ENCODE results near the gene ZMIZ1. TPM values are rescaled to one million over a fixed set of nuclear protein-coding genes. Genes with fewer than 3 reads are reported as not detected.

The ZMIZ1 gene
- total and polyA plus RNA-seq, 4 donors, result 43.0 to 178 (median 107) TPM

DNA sequence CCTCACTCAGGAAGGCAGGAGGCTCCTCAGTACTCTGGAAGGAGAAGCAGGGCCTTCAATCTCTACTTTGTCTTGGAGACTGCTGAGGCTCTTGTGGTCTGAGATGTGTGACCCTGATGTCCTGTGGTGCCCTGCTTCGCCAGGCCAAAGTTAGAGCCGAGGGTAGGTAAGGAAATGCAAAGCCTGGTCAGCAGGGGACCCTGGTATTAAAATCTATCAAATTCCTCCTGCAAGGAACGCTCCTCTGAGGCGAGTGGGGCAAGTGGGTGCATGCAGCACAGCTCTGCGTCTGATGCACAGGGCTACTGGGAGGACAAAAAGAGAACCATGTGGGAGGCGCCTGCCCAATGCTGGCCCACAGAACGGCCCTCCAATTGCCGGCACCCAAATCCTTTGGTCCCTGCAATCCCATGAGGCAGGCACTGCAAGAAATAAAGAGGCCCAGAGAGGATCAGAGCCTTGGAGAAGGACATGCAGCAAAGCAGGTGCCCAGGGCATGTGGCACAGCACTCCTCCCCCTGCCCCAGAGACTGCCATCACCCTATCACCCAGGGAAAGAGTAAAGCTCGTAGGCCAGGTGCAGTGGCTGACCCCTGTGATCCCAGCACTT is 23.1 kb upstream of the ZMIZ1 start:
- Histone ChIP-seq H3K27me3 (ENCODE audit: control insufficient read depth, insufficient read depth, low read length) (no peaks in the 10 kb centered on the region), H3K27ac (ENCODE audit: low read depth, low read length) (no peak overlapping the region), H3K4me3 (ENCODE audit: low read depth, low read length) (no peak overlapping the region), H3K4me1 (ENCODE audit: control insufficient read depth, insufficient read depth, low read length) (peaks cover 24% of the 10 kb centered on the region), H3K9me3 (ENCODE audit: control insufficient read depth, insufficient read depth, low read length) (peaks cover 3% of the 10 kb centered on the region), H3K36me3 (ENCODE audit: control insufficient read depth, insufficient read depth, low read length) (peaks cover 2% of the 10 kb centered on the region)
- 83% methylated on average over 7 of the region's 9 CpGs for WGBS (ENCODE audit: insufficient coverage)
- no peak for DNase-seq (ENCODE audit: low read depth in 4 of 6, low spot score in 6 of 6)

GRCh38 chr10:79046326-79046725 is 22.4 kb upstream of the ZMIZ1 start:
- WGBS (ENCODE audit: insufficient coverage), result 89% methylated on average over 2 of the region's 9 CpGs
- peaks cover 24% of the 10 kb centered on the region for H3K4me1 ChIP-seq (ENCODE audit: control insufficient read depth, insufficient read depth, low read length)
- DNase-seq (ENCODE audit: low read depth in 4 of 6, low spot score in 6 of 6), result no peak
- peaks cover 2% of the 10 kb centered on the region for H3K36me3 ChIP-seq (ENCODE audit: control insufficient read depth, insufficient read depth, low read length)
- H3K4me3 ChIP-seq (ENCODE audit: low read depth, low read length), result no peak overlapping the region
- no peaks in the 10 kb centered on the region for H3K27me3 ChIP-seq (ENCODE audit: control insufficient read depth, insufficient read depth, low read length)
- no peak overlapping the region for H3K27ac ChIP-seq (ENCODE audit: low read depth, low read length)
- H3K9me3 ChIP-seq (ENCODE audit: control insufficient read depth, insufficient read depth, low read length), result peaks cover 3% of the 10 kb centered on the region

DNA sequence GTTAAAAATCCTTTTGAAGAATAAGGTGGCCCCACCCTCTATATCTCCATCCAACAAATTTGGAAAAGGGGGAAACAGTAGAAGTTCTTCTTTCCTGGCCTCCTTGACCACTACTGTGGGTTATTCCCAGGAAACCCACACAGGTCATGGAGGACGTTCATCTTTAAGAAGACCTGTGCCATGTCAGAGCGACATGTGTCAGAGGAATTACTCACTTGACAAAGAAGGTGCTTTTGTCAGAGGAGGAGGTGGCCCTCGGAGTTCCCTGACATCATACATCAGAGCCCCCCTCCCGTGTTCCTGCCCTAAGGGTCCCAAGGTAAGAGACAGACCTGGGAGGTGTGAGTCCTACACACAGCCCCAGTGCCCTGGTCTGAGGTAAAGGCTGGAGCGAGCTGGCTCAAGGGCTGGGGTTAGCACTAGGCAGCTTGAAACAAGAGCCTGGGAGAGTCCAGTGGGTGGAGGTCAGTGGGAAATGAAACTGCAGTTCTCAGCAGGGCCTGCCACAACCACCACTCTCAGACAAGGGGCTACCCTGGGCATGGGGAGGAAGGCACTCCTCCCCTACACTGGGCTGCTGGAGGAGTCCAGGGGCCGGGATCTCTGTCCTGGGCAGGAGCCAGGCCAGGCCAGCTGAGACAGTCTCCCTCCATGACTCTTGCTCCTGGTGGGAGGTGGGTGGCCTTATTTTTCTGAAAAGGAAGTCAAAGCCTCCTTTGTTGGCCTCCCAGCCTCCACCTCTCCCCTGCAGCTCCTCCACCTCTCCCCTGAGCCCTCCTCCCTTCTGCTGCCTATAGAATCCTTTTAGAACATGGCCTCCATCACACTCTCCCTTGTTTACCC is 21.8 kb upstream of the ZMIZ1 start:
- no peak for DNase-seq (ENCODE audit: low read depth in 4 of 6, low spot score in 6 of 6)
- H3K4me1 ChIP-seq (ENCODE audit: control insufficient read depth, insufficient read depth, low read length), result peaks cover 29% of the 10 kb centered on the region
- 93% methylated on average over 3 of the region's 6 CpGs for WGBS (ENCODE audit: insufficient coverage)
- H3K4me3 ChIP-seq (ENCODE audit: low read depth, low read length), result no peak overlapping the region
- H3K27ac ChIP-seq (ENCODE audit: low read depth, low read length), result no peak overlapping the region
- H3K9me3 ChIP-seq (ENCODE audit: control insufficient read depth, insufficient read depth, low read length), result peaks cover 3% of the 10 kb centered on the region
- peaks cover 2% of the 10 kb centered on the region for H3K36me3 ChIP-seq (ENCODE audit: control insufficient read depth, insufficient read depth, low read length)
- H3K27me3 ChIP-seq (ENCODE audit: control insufficient read depth, insufficient read depth, low read length), result no peaks in the 10 kb centered on the region

GRCh38 chr10:79047584-79047874 is 21.2 kb upstream of the ZMIZ1 start:
- Histone ChIP-seq H3K27me3 (ENCODE audit: control insufficient read depth, insufficient read depth, low read length) (no peaks in the 10 kb centered on the region), H3K4me1 (ENCODE audit: control insufficient read depth, insufficient read depth, low read length) (peaks cover 35% of the 10 kb centered on the region), H3K4me3 (ENCODE audit: low read depth, low read length) (no peak overlapping the region), H3K27ac (ENCODE audit: low read depth, low read length) (no peak overlapping the region), H3K9me3 (ENCODE audit: control insufficient read depth, insufficient read depth, low read length) (peaks cover 3% of the 10 kb centered on the region), H3K36me3 (ENCODE audit: control insufficient read depth, insufficient read depth, low read length) (peaks cover 2% of the 10 kb centered on the region)
- DNase-seq (ENCODE audit: low read depth in 4 of 6, low spot score in 6 of 6), result no peak
- WGBS (ENCODE audit: insufficient coverage), result 84% methylated on average over 4 of the region's 4 CpGs

DNA sequence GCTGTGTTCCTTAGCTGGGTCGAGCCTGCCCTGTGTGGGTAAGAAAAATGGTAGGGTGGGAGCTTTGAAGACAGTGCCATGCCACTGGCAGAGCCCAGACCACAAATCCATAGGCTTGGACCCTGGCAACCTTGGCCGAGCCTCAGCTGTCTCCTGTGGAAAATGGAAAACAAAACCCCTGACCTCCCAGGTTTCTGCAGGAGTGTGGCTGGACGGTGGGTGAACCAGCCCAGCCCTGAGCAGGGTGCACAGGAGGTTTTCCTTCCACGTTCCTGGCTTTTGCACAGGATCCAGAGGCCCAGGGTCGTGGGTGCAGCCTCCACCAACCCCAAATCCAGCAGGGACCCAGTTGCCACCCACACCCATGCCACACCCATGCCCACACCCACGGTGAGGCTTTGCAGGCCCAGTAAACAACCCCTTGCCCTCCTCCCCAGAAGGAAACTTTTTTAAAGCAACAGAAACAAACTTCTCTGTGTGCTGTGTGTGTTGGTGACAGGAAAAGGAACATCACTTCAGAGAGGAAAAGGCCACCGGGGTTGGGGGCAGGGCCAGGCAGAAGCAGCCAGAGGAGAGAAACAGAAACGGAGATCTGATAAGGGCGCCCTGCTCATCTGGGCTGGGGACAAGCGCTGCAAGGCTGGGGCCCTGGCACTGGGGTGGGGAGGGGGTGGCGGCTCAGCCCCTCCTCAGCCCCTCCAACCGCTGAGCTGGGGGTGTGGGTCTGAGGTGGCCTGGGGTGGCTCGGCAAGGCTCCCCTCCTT is 20.7 kb upstream of the ZMIZ1 start:
- DNase-seq (ENCODE audit: low read depth in 4 of 6, low spot score in 6 of 6), result no peak
- H3K27ac ChIP-seq (ENCODE audit: low read depth, low read length), result no peak overlapping the region

DNA sequence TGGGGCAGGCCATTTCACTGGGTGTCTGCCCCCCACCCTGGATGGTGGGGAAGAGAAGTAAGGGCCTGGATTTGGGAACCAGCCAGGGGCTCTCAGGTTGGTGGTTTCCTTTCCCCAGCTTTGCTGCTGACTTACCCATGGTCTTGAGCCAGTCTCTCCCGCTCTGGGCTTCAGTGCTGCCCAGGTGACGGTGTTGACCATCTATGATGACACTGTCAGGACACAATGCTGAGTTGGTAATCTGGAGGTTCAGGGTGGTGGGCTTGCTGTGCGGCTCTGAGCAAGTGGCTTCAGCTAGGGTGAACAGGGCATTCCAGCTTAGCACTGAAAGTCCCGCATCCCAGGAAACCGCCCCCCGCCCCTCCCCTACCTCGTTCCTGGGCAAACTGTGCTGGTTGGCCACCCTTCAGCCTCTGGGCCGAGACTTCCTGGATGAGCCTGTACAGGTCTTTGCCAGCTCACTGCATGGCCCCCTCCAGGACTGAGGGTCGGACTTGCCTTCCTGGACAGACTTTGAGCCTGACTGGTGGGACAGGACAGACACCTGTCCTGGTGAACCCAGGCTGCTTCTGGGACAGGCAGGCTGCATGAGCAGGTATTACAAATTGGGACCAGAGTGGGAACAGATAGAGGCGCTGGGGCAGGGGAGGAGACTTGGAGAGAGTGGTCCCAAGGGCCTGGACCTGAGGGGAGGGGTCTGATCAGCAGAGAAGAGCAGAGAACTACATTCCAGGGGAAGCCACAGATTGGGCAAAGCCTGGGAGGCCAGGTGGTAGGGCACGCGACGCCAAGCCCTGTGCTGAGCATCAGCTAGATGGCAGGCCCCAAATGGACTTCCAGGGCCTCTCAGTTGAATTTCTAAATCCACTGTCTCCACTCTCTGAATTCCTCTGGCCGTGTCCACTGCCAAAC is 19.9 kb upstream of the ZMIZ1 start:
- no peak for DNase-seq (ENCODE audit: low read depth in 4 of 6, low spot score in 6 of 6)
- Histone ChIP-seq H3K4me1 (ENCODE audit: control insufficient read depth, insufficient read depth, low read length) (peaks cover 37% of the 10 kb centered on the region), H3K36me3 (ENCODE audit: control insufficient read depth, insufficient read depth, low read length) (peaks cover 2% of the 10 kb centered on the region), H3K9me3 (ENCODE audit: control insufficient read depth, insufficient read depth, low read length) (no peaks in the 10 kb centered on the region), H3K27me3 (ENCODE audit: control insufficient read depth, insufficient read depth, low read length) (no peaks in the 10 kb centered on the region), H3K27ac (ENCODE audit: low read depth, low read length) (no peak overlapping the region), H3K4me3 (ENCODE audit: low read depth, low read length) (no peak overlapping the region)
- 84% methylated on average over 14 of the region's 14 CpGs for WGBS (ENCODE audit: insufficient coverage)

More for the DNA sequence above, 20.7 kb upstream of the ZMIZ1 start:
- no peaks in the 10 kb centered on the region for H3K27me3 ChIP-seq (ENCODE audit: control insufficient read depth, insufficient read depth, low read length)
- WGBS (ENCODE audit: insufficient coverage), result 75% methylated on average over 11 of the region's 13 CpGs
- H3K36me3 ChIP-seq (ENCODE audit: control insufficient read depth, insufficient read depth, low read length), result peaks cover 2% of the 10 kb centered on the region
- H3K4me3 ChIP-seq (ENCODE audit: low read depth, low read length), result no peak overlapping the region
- H3K9me3 ChIP-seq (ENCODE audit: control insufficient read depth, insufficient read depth, low read length), result no peaks in the 10 kb centered on the region
- peaks cover 37% of the 10 kb centered on the region for H3K4me1 ChIP-seq (ENCODE audit: control insufficient read depth, insufficient read depth, low read length)

- no peak for DNase-seq (ENCODE audit: low read depth in 4 of 6, low spot score in 6 of 6)
- WGBS (ENCODE audit: insufficient coverage), result 98% methylated on average over 7 of the region's 15 CpGs
- no peaks in the 10 kb centered on the region for H3K9me3 ChIP-seq (ENCODE audit: control insufficient read depth, insufficient read depth, low read length)
- H3K27ac ChIP-seq (ENCODE audit: low read depth, low read length), result no peak overlapping the region
- H3K4me3 ChIP-seq (ENCODE audit: low read depth, low read length), result no peak overlapping the region
- H3K36me3 ChIP-seq (ENCODE audit: control insufficient read depth, insufficient read depth, low read length), result peaks cover 2% of the 10 kb centered on the region
- peaks cover 37% of the 10 kb centered on the region for H3K4me1 ChIP-seq (ENCODE audit: control insufficient read depth, insufficient read depth, low read length)
- no peaks in the 10 kb centered on the region for H3K27me3 ChIP-seq (ENCODE audit: control insufficient read depth, insufficient read depth, low read length)
Observed at GRCh38 chr10:79049931-79050895, 18.6 kb upstream of the ZMIZ1 start.

- H3K9me3 ChIP-seq (ENCODE audit: control insufficient read depth, insufficient read depth, low read length), result no peaks in the 10 kb centered on the region
- DNase-seq (ENCODE audit: low read depth in 4 of 6, low spot score in 6 of 6), result no peak
- WGBS (ENCODE audit: insufficient coverage), result 92% methylated on average over 6 of the region's 7 CpGs
Observed at GRCh38 chr10:79050896-79051555, 17.7 kb upstream of the ZMIZ1 start.

More at GRCh38 chr10:79050896-79051555, 17.7 kb upstream of the ZMIZ1 start:
- no peaks in the 10 kb centered on the region for H3K27me3 ChIP-seq (ENCODE audit: control insufficient read depth, insufficient read depth, low read length)
- peaks cover 2% of the 10 kb centered on the region for H3K36me3 ChIP-seq (ENCODE audit: control insufficient read depth, insufficient read depth, low read length)
- peaks cover 37% of the 10 kb centered on the region for H3K4me1 ChIP-seq (ENCODE audit: control insufficient read depth, insufficient read depth, low read length)
- no peak overlapping the region for H3K4me3 ChIP-seq (ENCODE audit: low read depth, low read length)
- no peak overlapping the region for H3K27ac ChIP-seq (ENCODE audit: low read depth, low read length)
